H9 (cell line): ENCODE measurements around the gene LTK. TPM values are rescaled to one million over a fixed set of nuclear protein-coding genes. Genes with fewer than 3 reads are reported as not detected.

Source experiments
- DNase-seq: peaks from one replicate; pipeline ENCODE4 v3.0.0-alpha.2; 2017
- H2AFZ ChIP-seq: one replicate; pipeline ENCODE4 v1.6.1; 2013; ENCODE audit warnings: mild to moderate bottlenecking, low read length, control low read depth, moderate library complexity
- H2AK5ac ChIP-seq: 2 replicates; pipeline ENCODE4 v1.6.1; 2013; ENCODE audit warnings: low read length, control low read depth, mixed read lengths; ENCODE audit not compliant: insufficient read length
- H2BK120ac ChIP-seq: one replicate; pipeline ENCODE4 v1.6.1; 2013; ENCODE audit warnings: low read depth, mild to moderate bottlenecking, low read length, control low read depth, inconsistent platforms; ENCODE audit not compliant: poor library complexity, severe bottlenecking
- H2BK12ac ChIP-seq: 2 replicates; pipeline ENCODE4 v1.6.1; 2013; ENCODE audit warnings: low read length, control low read depth, mixed read lengths, low read depth; ENCODE audit not compliant: insufficient read length
- H2BK15ac ChIP-seq: 2 replicates; pipeline ENCODE4 v1.6.1; 2013; ENCODE audit warnings: low read depth, low read length, control low read depth
- H2BK20ac ChIP-seq: one replicate; pipeline ENCODE4 v1.6.1; 2013; ENCODE audit warnings: low read depth, mild to moderate bottlenecking, low read length, control low read depth, inconsistent platforms; ENCODE audit not compliant: poor library complexity, severe bottlenecking
- H2BK5ac ChIP-seq: 2 replicates; pipeline ENCODE4 v1.6.1; 2013; ENCODE audit warnings: low read length, control low read depth, mixed read lengths; ENCODE audit not compliant: insufficient read length
- H3K14ac ChIP-seq: 2 replicates; pipeline ENCODE4 v1.6.1; 2013; ENCODE audit warnings: low read length, control low read depth; ENCODE audit not compliant: insufficient read depth
- H3K18ac ChIP-seq: 2 replicates; pipeline ENCODE4 v1.6.1; 2013; ENCODE audit warnings: low read depth, mild to moderate bottlenecking, mixed read lengths, low read length, control low read depth; ENCODE audit not compliant: insufficient read length
- H3K23ac ChIP-seq: 2 replicates; pipeline ENCODE4 v1.6.1; 2013; ENCODE audit warnings: low read length, control low read depth, mixed read lengths, low read depth; ENCODE audit not compliant: insufficient read length
- H3K23me2 ChIP-seq: 2 replicates; pipeline ENCODE4 v1.6.1; 2013; ENCODE audit warnings: low read depth, mild to moderate bottlenecking, mixed read lengths, low read length, control low read depth; ENCODE audit not compliant: insufficient read length, poor library complexity, severe bottlenecking
- H3K27ac ChIP-seq: 2 replicates; pipeline ENCODE4 v1.5.1; 2013; ENCODE audit warnings: low read length, control low read depth, mixed read lengths, low read depth; ENCODE audit not compliant: insufficient read length
- H3K27me3 ChIP-seq: 2 replicates; pipeline ENCODE4 v1.6.1; 2013; ENCODE audit warnings: low read length, control low read depth, inconsistent platforms; ENCODE audit not compliant: insufficient read depth
- H3K4ac ChIP-seq: 2 replicates; pipeline ENCODE4 v1.6.1; 2013; ENCODE audit warnings: low read depth, mild to moderate bottlenecking, control low read depth, inconsistent platforms, low read length, moderate library complexity
- H3K4me1 ChIP-seq: 2 replicates; pipeline ENCODE4 v1.6.1; 2013; ENCODE audit warnings: low read length, control low read depth, inconsistent platforms; ENCODE audit not compliant: insufficient read depth
- H3K4me2 ChIP-seq: 2 replicates; pipeline ENCODE4 v1.6.1; 2013; ENCODE audit warnings: low read length, control low read depth, mixed read lengths; ENCODE audit not compliant: insufficient read length, insufficient read depth
- H3K56ac ChIP-seq: 2 replicates; pipeline ENCODE4 v1.6.1; 2013; ENCODE audit warnings: low read depth, mild to moderate bottlenecking, mixed read lengths, low read length, control low read depth; ENCODE audit not compliant: insufficient read length
- H3K79me1 ChIP-seq: 2 replicates; pipeline ENCODE4 v1.6.1; 2013; ENCODE audit warnings: low read depth, mild to moderate bottlenecking, moderate library complexity, low read length, control low read depth, inconsistent platforms; ENCODE audit not compliant: insufficient read depth, poor library complexity, severe bottlenecking
- H3K79me2 ChIP-seq: 2 replicates; pipeline ENCODE4 v1.6.1; 2013; ENCODE audit warnings: low read length, control low read depth, inconsistent platforms; ENCODE audit not compliant: insufficient read depth
- H3K9ac ChIP-seq: 2 replicates; pipeline ENCODE4 v1.6.1; 2013; ENCODE audit warnings: low read length, control low read depth, mixed read lengths; ENCODE audit not compliant: insufficient read length; ENCODE audit errors: extremely low read depth
- H3K9me3 ChIP-seq: one replicate; pipeline ENCODE4 v1.6.1; 2013; ENCODE audit warnings: low read depth, low read length, inconsistent platforms; ENCODE audit not compliant: control insufficient read depth
- H3T11ph ChIP-seq: one replicate; pipeline ENCODE4 v1.6.1; 2013; ENCODE audit warnings: mild to moderate bottlenecking, low read length, control low read depth, inconsistent platforms
- H4K20me1 ChIP-seq: one replicate; pipeline ENCODE4 v1.6.1; 2013; ENCODE audit not compliant: control insufficient read depth, insufficient read length, insufficient read depth
- H4K5ac ChIP-seq: 2 replicates; pipeline ENCODE4 v1.6.1; 2013; ENCODE audit warnings: low read depth, mild to moderate bottlenecking, mixed read lengths, low read length, control low read depth; ENCODE audit not compliant: insufficient read length
- H4K8ac ChIP-seq: replicated peaks from 2 replicates; pipeline ENCODE4 v1.6.1; 2013; ENCODE audit warnings: low read length, control low read depth, mixed read lengths, low read depth; ENCODE audit not compliant: insufficient read length
- H4K91ac ChIP-seq: 2 replicates; pipeline ENCODE4 v1.6.1; 2013; ENCODE audit warnings: low read depth, mild to moderate bottlenecking, moderate library complexity, mixed read lengths, low read length, control low read depth; ENCODE audit not compliant: insufficient read length
- H3K27ac Mint-ChIP-seq, 3 experiments: 2 replicates in 2 of 3; 3 replicates in 1 of 3; pipeline ENCODE4 v1.8.0; 2020 to 2021; ENCODE audit warnings: mixed read lengths in 3 of 3, mild to moderate bottlenecking in 1 of 3, moderate library complexity in 1 of 3
- H3K27me3 Mint-ChIP-seq: 2 replicates; pipeline ENCODE4 v1.8.0; 2021; ENCODE audit warnings: low read depth, mild to moderate bottlenecking, moderate library complexity, mixed read lengths
- H3K36me3 Mint-ChIP-seq, 3 experiments: 2 replicates in 2 of 3; 3 replicates in 1 of 3; pipeline ENCODE4 v1.8.0; 2020 to 2021; ENCODE audit warnings: low read depth in 3 of 3, mixed read lengths in 3 of 3; ENCODE audit not compliant: insufficient read depth in 1 of 3
- H3K4me1 Mint-ChIP-seq, 2 experiments: 2 replicates each; pipeline ENCODE4 v1.8.0; 2020; ENCODE audit warnings: mixed read lengths in 2 of 2
- H3K4me3 Mint-ChIP-seq, 2 experiments: 2 replicates in 1 of 2; 3 replicates in 1 of 2; pipeline ENCODE4 v1.8.0; 2020 to 2021; ENCODE audit warnings: mild to moderate bottlenecking in 2 of 2, mixed read lengths in 2 of 2, moderate library complexity in 1 of 2
- H3K9me3 Mint-ChIP-seq, 2 experiments: 2 replicates in 1 of 2; 3 replicates in 1 of 2; pipeline ENCODE4 v1.8.0; 2020; ENCODE audit warnings: mild to moderate bottlenecking in 2 of 2, mixed read lengths in 2 of 2, moderate library complexity in 1 of 2
- CTCF ChIP-seq: fragments of 200-600 bp; sonication (generic); conservative IDR thresholded peaks from 3 replicates; pipeline ENCODE4 v1.8.0; 2021; ENCODE audit warnings: antibody characterized with exemption, mild to moderate bottlenecking
- WGBS: extraction: QIAGEN DNeasy Blood & Tissue Kit; methylation state at CpG from one replicate; pipeline ENCODE4 v1.1.7; 2013; ENCODE audit warnings: missing lambda C conversion rate, low lambda C conversion rate, mixed read lengths; ENCODE audit not compliant: insufficient read length; ENCODE audit errors: extremely low coverage; 5-methylcytosine and 5-hydroxymethylcytosine counted together
- total RNA-seq: library from RNA; stranded (reverse); gene quantifications from 2 replicates; pipeline ENCODE4 v1.2.1, GENCODE V29; 2021

Gene LTK
- total RNA-seq, 1 experiment from 2014 or later: 0.31 TPM

- no peak overlapping the region for H3K27ac ChIP-seq
- H3K9ac ChIP-seq: no peak overlapping the region
- Mint-ChIP-seq H3K4me3 (no peak overlapping the region), H3K4me1 (no peaks in the 10 kb centered on the region), H3K27me3 (peaks cover 22% of the 10 kb centered on the region), H3K36me3 (peaks cover 7 to 21% (median 7%) of the 10 kb centered on the region in 3 experiments; a peak in 5 of 7 replicates), H3K9me3 (no peaks in the 10 kb centered on the region), H3K27ac (no peak overlapping the region)
- peaks cover 4% of the 10 kb centered on the region; the same call in 1 of the 2 replicates for H3K27me3 ChIP-seq
- no peak overlapping the region; the same call in 1 of the 2 replicates for H3K14ac ChIP-seq
- no peak overlapping the region for H2BK15ac ChIP-seq
- no peaks in the 10 kb centered on the region for H3K79me1 ChIP-seq
- no peak overlapping the region for H4K91ac ChIP-seq
- H3K4me2 ChIP-seq: no peak overlapping the region
- H2AK5ac ChIP-seq: no peak overlapping the region
- H2AFZ ChIP-seq: no peak overlapping the region
- DNase-seq: no peak
- no peaks in the 10 kb centered on the region for H3K4me1 ChIP-seq
- no peaks in the 10 kb centered on the region for H3K79me2 ChIP-seq
- H4K8ac ChIP-seq: no peak overlapping the region
- H4K20me1 ChIP-seq: no peaks in the 10 kb centered on the region
- H2BK20ac ChIP-seq: no peak overlapping the region
- H2BK120ac ChIP-seq: no peak overlapping the region
- no CpG with 5 or more reads among the region's 43 CpGs for WGBS
- no peak overlapping the region for H3T11ph ChIP-seq
- no peak overlapping the region for H3K18ac ChIP-seq
- no peak for TF ChIP-seq CTCF
- no peak overlapping the region for H4K5ac ChIP-seq
- no peak overlapping the region for H3K4ac ChIP-seq
- no peak overlapping the region for H2BK12ac ChIP-seq
- no peak overlapping the region for H3K56ac ChIP-seq
- H3K23me2 ChIP-seq: no peaks in the 10 kb centered on the region
- no peaks in the 10 kb centered on the region for H3K9me3 ChIP-seq
- no peak overlapping the region for H3K23ac ChIP-seq
- no peak overlapping the region for H2BK5ac ChIP-seq
These were observed 27.3 kb downstream of the LTK start for GRCh38 chr15:41486286-41486685.
